Right kidney (tissue), 1 donor: Measurements from ENCODE around the gene SRPK2.
"Not testable (repeated sequence)": the region's sequence is repeated elsewhere in the genome, so short reads cannot be mapped to it uniquely, and the experiment has no call there.

Experiments
- DNase-seq: peaks from one replicate; pipeline ENCODE4 v3.0.0-alpha.2; 2016

SRPK2 gene

DNA sequence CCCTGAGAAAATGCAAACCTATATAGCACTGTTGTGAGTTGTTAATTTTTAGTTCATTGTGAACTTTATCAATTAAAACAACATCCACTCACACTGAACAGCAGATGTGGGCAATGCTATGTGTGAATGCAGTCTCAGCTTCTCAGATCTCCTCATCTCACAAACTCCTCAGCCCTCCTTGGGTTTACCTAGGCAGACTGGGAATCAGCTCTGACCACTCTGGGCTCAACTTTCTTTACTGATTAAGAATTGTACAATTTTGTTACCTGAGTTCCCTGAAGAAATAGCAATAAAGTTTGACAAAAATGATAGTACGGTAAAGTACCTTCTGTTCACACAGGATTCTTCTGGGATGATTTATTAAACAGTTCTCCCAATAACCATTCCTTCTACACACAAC is 124.0 kb downstream of the SRPK2 start:
- no peak for DNase-seq

GRCh38 chr7:105261689-105262088 is 127.0 kb downstream of the SRPK2 start:
- DNase-seq = no peak

GRCh38 chr7:105260201-105260871 is 128.4 kb downstream of the SRPK2 start:
- DNase-seq = not testable (repeated sequence)

GRCh38 chr7:105258919-105259318 is 129.8 kb downstream of the SRPK2 start:
- not testable (repeated sequence) for DNase-seq

DNA sequence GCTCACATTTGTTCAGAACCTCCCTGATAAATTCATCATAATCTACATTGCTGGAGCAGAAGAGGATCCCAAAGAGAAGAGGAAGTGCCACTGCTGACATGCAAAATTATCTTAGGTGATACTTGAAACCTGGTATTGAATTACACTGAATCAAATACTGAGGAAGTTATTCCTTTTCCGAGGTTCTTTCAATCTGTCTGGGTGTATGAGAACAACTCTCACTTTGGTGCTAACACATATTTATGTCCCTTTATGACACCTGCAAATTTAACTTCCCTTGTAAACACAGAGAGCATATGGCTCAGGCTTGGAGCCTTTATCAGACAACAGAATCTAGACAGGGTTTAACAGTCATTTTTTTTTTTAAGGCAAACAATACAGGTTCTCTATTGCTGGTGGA is 131.4 kb downstream of the SRPK2 start:
- DNase-seq = no peak

- DNase-seq = no peak
Observed at GRCh38 chr7:105256761-105257231, 131.9 kb downstream of the SRPK2 start.

GRCh38 chr7:105250706-105251105 is 138.0 kb downstream of the SRPK2 start:
- DNase-seq = no peak

DNA sequence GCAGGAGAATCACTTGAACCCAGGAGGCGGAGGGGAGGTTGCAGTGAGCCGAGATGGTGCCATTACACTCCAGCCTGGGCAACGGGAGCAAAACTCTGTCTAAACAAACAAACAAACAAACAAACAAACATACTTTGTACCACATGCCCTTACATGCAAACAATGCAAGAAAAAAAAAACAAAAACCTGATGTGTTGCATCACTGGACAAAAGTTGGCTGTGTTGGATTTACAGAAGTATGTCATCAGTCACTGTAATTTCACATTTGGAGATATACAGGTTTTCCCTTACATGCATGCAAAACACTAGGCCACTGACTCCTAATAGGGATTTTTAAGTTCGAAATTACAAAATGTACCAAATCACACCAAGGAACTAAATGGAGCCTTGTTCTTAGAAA is 138.5 kb downstream of the SRPK2 start:
- DNase-seq = no peak

DNA sequence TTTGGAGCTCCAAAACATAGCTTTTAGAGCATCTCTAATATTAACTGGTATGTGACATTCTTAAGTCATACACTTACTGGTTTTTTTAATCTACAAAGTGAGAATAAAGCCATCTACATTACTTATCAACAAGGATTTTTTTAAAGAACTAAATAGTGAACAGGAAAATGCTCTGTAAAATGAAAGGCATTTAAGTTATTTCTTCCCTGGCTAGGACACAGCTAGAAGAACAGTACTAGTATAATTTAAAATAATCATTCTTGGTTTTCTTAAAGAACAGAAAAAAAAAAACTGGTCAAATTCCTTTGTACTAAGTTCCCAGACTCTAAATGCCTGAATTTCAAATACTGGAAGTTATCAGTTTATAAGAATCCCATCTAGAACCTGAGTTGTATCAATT is 139.5 kb downstream of the SRPK2 start:
- no peak for DNase-seq

DNA sequence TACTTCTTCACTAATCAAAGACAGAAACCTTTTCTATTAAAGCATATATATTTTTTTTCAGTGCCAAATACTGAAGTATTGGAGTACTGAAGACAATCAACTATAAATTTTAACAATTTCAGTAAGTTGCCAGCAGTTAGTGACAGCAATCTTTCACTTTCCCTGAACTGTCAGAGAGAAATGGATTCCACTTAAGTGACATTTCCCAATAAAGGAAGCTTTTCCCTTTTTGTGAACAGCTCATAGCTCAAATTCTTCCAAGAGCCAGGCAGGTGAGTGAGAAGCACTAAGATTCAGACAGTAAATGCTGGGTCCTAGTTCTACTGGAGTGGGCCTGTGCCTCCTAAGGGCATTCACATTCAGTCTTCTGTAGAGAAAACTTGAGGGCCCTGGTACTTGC is 142.0 kb downstream of the SRPK2 start:
- no peak for DNase-seq

GRCh38 chr7:105246256-105246655 is 142.5 kb downstream of the SRPK2 start:
- DNase-seq = no peak

DNA sequence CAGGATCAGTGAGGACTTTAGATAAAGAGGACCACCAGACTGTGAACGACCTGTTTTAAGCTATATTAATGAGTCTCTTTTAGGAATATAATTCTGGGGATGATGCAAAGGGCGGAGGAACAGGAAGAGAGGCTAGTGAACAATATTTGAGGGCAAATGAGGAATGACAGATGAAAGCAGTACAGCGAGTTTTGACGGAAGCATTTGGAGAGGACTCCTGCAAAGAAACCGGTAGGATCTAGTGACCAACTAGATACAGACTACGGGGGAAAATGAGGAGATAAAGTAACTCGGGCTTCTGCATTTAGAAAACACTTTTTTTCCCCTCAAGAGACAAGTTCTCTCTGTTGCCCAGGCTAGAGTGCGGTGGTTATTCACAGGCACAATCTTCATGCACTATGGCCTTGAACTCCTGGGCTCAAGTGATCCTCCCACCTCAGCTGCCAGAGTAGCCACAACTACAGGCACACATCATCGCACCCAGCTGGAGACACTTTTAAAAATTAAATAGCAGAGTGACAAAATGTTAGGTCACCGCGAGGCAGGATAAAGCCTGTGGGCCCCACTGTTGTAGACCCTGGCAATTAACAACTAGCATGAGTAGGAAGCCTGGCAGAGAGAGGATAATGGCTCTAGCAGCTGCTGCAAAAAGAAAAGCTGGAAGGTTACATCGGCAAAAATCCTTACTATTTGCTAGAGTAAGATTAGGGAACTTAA is 143.2 kb downstream of the SRPK2 start:
- DNase-seq = peak; percentile 35

DNA sequence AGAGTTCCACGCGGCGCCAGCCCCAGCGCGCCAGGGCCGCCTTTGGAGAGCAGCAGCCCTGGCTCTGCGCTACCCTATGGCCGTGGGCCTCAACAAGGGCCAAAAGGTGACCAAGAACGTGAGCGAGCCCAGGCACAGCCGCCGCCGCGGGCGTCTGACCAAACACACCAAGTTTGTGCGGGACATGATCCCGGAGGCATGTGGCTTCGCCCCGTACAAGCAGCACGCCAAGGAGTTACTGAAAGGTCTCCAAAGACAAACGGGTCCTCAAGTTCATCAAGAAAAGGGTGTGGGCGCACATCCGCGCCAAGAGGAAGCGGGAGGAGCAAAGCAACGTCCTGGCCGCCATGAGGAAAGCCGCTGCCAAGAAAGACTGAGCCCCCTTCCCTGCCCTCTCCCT is 144.1 kb downstream of the SRPK2 start:
- no peak for DNase-seq

- DNase-seq = no peak
Observed at GRCh38 chr7:105241198-105241597, 147.5 kb downstream of the SRPK2 start.

GRCh38 chr7:105238198-105238765 is 150.4 kb downstream of the SRPK2 start:
- no peak for DNase-seq

GRCh38 chr7:105234886-105235285 is 153.8 kb downstream of the SRPK2 start:
- no peak for DNase-seq

DNA sequence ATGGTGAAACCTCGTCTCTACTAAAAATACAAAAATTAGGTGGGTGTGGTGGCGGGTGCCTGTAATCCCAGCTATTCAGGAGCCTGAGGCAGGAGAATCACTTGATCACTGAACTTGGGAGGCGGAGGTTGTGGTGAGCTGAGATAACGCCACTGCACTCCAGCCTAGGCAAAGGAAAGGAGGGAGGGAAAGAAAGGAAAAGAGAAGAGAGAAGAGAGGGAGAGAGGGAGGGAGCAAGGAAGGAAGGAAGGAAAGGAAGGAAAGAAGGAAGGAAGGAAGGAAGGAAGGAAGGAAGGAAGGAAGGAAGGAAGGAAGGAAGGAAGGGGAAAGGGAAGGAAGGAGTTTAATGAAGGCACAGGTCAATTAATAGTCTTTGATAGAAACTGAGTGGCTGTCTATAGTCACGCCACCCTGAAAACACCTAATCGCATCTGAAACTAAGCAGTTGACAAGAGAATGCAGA is 155.9 kb downstream of the SRPK2 start:
- DNase-seq = not testable (repeated sequence)

DNA sequence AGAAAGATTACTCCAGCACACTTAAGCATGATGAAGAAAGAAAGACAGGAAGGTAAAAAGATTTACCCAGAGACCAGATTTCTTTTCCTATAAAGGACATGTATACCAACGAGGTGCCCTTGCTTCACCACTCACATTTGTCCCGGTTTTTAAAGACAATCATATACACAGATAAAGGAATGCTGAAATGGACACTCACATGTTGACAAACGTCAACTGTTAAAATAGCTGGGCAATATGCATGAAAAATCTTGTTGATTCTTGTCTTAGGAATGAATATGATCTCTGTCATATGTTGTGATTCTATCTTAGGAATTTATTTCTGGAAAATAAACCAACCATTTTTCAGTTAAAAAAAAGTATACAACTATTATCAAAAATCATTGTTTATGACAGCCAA is 158.2 kb downstream of the SRPK2 start:
- no peak for DNase-seq

- no peak for DNase-seq
Observed at GRCh38 chr7:105229641-105230040, 159.1 kb downstream of the SRPK2 start.

DNA sequence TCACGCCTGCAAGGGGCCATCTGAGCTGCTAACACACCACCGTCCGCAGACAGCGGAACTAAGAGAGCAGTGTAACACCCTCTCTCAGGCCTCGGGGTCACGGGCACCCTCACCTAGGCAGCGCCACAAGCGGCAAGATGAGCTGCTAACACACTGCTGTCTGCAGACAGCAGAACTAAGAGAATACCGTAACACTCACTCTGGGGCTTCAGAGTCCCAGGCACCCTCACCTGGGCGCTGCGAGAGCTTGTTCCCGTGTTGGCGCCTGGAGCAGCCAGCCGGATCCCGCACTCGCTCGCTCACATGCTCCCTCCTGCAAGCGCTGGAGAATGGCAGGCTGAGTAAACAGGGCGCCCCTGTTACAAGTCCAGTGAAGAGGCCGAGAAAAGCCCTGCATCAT is 160.2 kb downstream of the SRPK2 start:
- no peak for DNase-seq

DNA sequence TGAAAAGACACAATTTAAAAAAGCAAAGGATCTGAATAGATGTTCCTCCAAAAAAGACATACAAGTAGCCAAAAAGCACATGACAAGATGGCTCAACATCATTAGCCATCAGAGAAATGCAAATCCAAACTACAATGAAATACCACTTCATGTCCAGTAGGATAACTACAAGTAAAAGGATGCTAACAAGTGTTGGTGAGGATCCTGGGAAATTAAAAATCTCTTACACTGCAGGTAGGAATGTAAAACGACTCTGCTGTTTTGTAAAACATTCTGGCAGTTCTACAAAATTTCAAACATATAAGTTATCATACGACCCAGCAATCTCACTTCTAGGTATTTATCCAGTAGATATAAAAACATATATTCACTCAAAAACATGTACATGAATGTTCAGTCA is 161.3 kb downstream of the SRPK2 start:
- no peak for DNase-seq

DNA sequence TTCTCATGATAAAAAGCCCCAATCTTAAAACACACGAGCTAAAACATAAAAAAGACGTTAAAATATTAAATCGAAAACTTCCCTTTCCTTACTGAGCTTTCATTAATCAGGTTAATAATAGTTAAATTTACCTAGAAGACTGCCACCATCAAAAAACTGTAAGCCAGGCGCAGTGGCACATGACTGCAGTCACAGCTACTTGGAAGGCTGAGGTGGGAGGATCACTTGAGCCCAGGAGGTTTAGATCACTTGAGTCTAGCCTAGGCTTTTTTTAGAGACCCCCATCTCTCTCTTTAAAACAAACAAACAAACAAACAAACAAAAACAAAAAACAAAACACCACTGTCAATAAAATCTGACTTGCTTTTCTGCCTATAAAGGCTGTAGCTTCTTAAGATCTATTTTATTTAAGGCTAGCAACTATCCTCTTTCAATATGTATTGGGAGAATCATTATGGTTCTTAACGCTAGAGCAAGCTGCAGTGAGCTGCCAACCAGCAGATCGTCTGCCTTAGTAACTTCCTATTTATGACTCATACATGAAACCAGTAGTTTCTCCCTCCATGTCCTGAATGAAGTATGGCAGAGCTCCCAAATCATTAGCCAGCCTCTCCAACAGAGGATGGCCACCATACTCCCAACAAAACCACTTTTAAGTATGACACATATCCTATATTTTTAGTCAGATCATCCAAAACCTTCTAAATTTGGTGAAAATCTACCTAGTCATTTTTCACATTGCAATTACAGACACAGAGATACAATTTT is 163.7 kb downstream of the SRPK2 start:
- no peak for DNase-seq

DNA sequence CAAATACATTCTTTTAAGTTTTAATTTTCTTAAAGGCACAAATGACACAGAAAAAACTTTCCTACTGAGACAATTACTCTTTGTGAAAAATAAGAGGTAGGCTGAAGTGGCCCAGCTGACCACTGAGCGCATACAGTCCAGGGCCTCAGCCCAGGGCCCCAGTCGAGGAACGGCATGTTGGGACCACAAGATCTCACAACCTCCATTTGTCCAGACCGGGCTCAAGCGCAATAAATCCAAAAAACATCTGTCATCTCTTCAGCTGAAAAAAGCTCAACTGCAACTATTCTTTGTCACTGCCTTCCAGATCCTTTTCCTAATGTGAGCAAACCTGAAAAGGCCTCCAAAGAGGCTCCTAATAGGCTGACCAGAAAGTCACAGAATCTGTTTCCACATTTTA is 165.8 kb downstream of the SRPK2 start:
- DNase-seq = no peak
